ENCODE data around the gene GRID2. TPM values are rescaled to one million over a fixed set of nuclear protein-coding genes. Genes with fewer than 3 reads are reported as not detected.

Gene GRID2
- total and polyA plus RNA-seq, 11 donors: 0.29 to 0.38 (median 0.33) TPM; not detected in 8

DNA sequence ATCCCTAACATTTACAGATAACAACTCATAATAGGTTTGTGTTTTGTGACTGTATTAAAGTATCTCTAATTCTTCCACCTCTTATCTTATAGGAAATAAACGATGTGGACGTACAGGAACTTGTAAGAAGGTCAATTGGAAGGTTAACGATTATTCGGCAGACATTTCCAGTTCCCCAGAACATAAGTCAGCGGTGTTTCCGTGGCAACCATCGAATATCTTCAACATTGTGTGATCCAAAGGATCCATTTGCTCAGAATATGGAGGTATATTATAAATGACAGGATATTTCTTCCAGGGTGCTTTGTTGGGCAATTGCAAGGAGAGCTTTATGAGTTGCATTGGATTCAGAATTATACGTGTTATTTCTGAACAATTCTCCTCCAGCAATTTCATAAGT lies 912.9 kb downstream of the GRID2 start:
- ATAC-seq (no peak), DNase-seq (no peak)
- TF ChIP-seq, protein P1, sequence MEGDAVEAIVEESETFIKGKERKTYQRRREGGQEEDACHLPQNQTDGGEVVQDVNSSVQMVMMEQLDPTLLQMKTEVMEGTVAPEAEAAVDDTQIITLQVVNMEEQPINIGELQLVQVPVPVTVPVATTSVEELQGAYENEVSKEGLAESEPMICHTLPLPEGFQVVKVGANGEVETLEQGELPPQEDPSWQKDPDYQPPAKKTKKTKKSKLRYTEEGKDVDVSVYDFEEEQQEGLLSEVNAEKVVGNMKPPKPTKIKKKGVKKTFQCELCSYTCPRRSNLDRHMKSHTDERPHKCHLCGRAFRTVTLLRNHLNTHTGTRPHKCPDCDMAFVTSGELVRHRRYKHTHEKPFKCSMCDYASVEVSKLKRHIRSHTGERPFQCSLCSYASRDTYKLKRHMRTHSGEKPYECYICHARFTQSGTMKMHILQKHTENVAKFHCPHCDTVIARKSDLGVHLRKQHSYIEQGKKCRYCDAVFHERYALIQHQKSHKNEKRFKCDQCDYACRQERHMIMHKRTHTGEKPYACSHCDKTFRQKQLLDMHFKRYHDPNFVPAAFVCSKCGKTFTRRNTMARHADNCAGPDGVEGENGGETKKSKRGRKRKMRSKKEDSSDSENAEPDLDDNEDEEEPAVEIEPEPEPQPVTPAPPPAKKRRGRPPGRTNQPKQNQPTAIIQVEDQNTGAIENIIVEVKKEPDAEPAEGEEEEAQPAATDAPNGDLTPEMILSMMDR (IDR thresholded peaks at IDR 0.05): no peak
- no peak for TF ChIP-seq POLR2A (IDR thresholded peaks at IDR 0.05)
- Histone ChIP-seq H3K27ac (no peak overlapping the region), H3K4me3 (no peak overlapping the region), H3K27me3 (no peaks in the 10 kb centered on the region), H3K36me3 (no peaks in the 10 kb centered on the region), H3K4me1 (no peaks in the 10 kb centered on the region), H3K9me3 (no peaks in the 10 kb centered on the region)
- 67 to 77% (median 70%) methylated on average over 8 of the region's 8 CpGs for WGBS, 4 donors
- intact Hi-C loops (cut with DNase I): no loop called here

DNA sequence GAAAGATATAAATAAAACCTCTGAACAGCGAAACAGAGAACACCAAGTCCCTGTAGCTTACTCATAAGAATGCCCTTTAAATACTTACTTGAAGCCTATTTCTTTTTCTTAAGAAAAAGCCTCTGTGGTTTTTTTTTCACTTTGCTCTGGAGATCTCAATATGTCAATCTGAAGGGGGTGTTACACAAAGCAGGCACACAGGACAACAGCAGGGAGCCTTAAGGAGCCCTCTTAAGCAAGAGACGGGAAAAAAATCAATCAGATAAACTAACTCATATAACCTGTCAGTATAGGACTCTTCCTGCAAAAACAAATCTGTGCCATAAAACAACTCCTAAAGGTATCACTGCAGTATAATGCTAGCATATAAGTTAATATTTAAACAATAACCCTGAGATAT lies 913.7 kb downstream of the GRID2 start:
- no peak overlapping the region for H3K4me3 ChIP-seq
- no peak overlapping the region for H3K27ac ChIP-seq
- H3K4me1 ChIP-seq: no peaks in the 10 kb centered on the region
- intact Hi-C loops (cut with DNase I): no loop called here
- no peak for TF ChIP-seq POLR2A (IDR thresholded peaks at IDR 0.05)
- TF ChIP-seq, protein P1 (IDR thresholded peaks at IDR 0.05): no peak
- no peaks in the 10 kb centered on the region for H3K36me3 ChIP-seq
- no peak for ATAC-seq
- H3K9me3 ChIP-seq: no peaks in the 10 kb centered on the region
- WGBS, 4 donors: 56 to 62% (median 57%) methylated on average over 2 of the region's 2 CpGs
- no peaks in the 10 kb centered on the region for H3K27me3 ChIP-seq
- no peak for DNase-seq

DNA sequence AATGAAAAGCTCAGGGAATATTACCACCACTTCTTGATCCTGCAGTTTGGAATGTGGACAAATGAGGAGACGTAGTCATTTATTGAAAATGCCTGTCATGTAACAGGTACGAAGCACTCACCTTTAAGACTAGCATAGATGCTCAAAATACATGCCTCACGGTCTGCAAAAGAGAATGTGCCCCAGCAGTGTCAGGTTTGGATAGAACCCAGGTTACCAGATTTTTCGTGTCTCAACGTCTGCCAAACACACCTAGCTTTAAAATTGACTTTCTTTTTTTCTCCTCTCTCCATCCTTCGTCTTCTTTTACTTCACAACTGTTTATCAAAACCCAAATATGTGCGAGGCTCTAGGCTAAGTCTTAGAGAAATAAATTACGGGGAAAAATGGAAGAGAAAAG lies 918.0 kb downstream of the GRID2 start:
- Histone ChIP-seq H3K4me1 (no peaks in the 10 kb centered on the region), H3K36me3 (no peaks in the 10 kb centered on the region), H3K4me3 (no peak overlapping the region), H3K27ac (no peak overlapping the region), H3K9me3 (peaks cover 0 to 6% (median 0%) of the 10 kb centered on the region in 12 donors), H3K27me3 (no peaks in the 10 kb centered on the region)
- no peak for ATAC-seq
- WGBS, 4 donors: 75% methylated on average over 8 of the region's 8 CpGs
- no peak for DNase-seq
- intact Hi-C loops (cut with DNase I): no loop called here
- TF ChIP-seq POLR2A (IDR thresholded peaks at IDR 0.05): no peak
- TF ChIP-seq, protein P1 (IDR thresholded peaks at IDR 0.05): no peak

- 69 to 78% (median 75%) methylated on average over 3 of the region's 3 CpGs for WGBS, 4 donors
- Histone ChIP-seq H3K9me3 (peaks cover 0 to 6% (median 0%) of the 10 kb centered on the region in 12 donors), H3K27ac (no peak overlapping the region), H3K4me1 (no peaks in the 10 kb centered on the region), H3K36me3 (no peaks in the 10 kb centered on the region), H3K27me3 (no peaks in the 10 kb centered on the region), H3K4me3 (no peak overlapping the region)
- intact Hi-C loops (cut with DNase I): no loop called here
- DNase-seq: no peak
- ATAC-seq: no peak
- TF ChIP-seq, protein P1 (IDR thresholded peaks at IDR 0.05): no peak
- TF ChIP-seq POLR2A (IDR thresholded peaks at IDR 0.05): no peak
Observed at GRCh38 chr4:93228021-93228420, 924.3 kb downstream of the GRID2 start.
